Esophagus squamous epithelium (tissue), 4 donors: Measurements from ENCODE around the gene GPC5.

Source experiments
- POLR2A ChIP-seq, 4 donors: fragments of 450-650 bp; IDR thresholded peaks; one replicate each; pipeline ENCODE4 v1.6.1; 2017; ENCODE audit warnings: antibody characterized with exemption in 4 of 4, mild to moderate bottlenecking in 4 of 4, moderate library complexity in 3 of 4
- TF ChIP-seq, protein P1 (sequence below), 6 experiments: fragments of 450-650 bp in 4 of 6; fragments of 200-600 bp in 2 of 6; sonication (generic) in 2 of 6; IDR thresholded peaks; one replicate each; pipeline ENCODE4 v1.5.1; 2016 to 2019; ENCODE audit warnings: antibody characterized with exemption in 6 of 6, mild to moderate bottlenecking in 4 of 6, moderate library complexity in 4 of 6

- TF ChIP-seq POLR2A (IDR thresholded peaks at IDR 0.05), result no peak
- TF ChIP-seq, protein P1, sequence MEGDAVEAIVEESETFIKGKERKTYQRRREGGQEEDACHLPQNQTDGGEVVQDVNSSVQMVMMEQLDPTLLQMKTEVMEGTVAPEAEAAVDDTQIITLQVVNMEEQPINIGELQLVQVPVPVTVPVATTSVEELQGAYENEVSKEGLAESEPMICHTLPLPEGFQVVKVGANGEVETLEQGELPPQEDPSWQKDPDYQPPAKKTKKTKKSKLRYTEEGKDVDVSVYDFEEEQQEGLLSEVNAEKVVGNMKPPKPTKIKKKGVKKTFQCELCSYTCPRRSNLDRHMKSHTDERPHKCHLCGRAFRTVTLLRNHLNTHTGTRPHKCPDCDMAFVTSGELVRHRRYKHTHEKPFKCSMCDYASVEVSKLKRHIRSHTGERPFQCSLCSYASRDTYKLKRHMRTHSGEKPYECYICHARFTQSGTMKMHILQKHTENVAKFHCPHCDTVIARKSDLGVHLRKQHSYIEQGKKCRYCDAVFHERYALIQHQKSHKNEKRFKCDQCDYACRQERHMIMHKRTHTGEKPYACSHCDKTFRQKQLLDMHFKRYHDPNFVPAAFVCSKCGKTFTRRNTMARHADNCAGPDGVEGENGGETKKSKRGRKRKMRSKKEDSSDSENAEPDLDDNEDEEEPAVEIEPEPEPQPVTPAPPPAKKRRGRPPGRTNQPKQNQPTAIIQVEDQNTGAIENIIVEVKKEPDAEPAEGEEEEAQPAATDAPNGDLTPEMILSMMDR (IDR thresholded peaks at IDR 0.05), result no peak
These were observed 914.4 kb downstream of the GPC5 start for GRCh38 chr13:92312823-92313222.
